HG02870 (cell line): ENCODE results near the gene JPH2.
A peak's percentile ranks its signal among the peaks of the same experiment; 100 is the strongest.

ENCODE experiments used
- ATAC-seq: cut with Tn5 transposase; IDR thresholded peaks from one replicate; pipeline ENCODE4 v1.9.1; 2021; ENCODE audit warnings: mild to moderate bottlenecking, moderate library complexity; ENCODE audit not compliant: unreplicated experiment

JPH2 gene

GRCh38 chr20:44080646-44081267, 106.2 kb downstream of the JPH2 start:
- peak; percentile 65 for ATAC-seq

DNA sequence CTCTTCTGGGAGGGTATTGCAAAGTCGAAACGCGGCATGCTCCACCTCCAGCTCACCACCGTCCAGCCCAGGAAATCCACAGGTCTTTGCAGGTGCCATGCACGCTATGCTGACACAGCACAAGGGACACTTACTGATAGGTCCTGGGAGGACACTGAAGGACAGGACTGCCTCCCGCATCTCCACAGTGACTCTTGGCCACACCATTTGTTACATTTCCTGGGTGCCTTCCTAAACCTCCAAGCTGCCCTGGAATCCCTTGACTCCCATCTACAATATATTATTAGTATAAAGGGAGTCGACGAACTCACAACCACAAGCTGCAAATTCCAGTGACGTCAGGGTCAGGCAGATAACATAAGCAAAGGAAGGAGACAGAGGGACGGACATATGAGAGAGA, 106.9 kb downstream of the JPH2 start:
- ATAC-seq, result no peak

GRCh38 chr20:44079291-44079690, 107.7 kb downstream of the JPH2 start:
- ATAC-seq, result no peak

- no peak for ATAC-seq
These were observed 111.1 kb downstream of the JPH2 start for GRCh38 chr20:44075950-44076232.

- ATAC-seq, result no peak
These were observed 111.6 kb downstream of the JPH2 start for GRCh38 chr20:44075191-44075949.

GRCh38 chr20:44074252-44075151, 112.5 kb downstream of the JPH2 start:
- ATAC-seq, result no peak

GRCh38 chr20:44073675-44074071, 113.3 kb downstream of the JPH2 start:
- ATAC-seq, result no peak

- no peak for ATAC-seq
These were observed 113.8 kb downstream of the JPH2 start for GRCh38 chr20:44073011-44073674.

DNA sequence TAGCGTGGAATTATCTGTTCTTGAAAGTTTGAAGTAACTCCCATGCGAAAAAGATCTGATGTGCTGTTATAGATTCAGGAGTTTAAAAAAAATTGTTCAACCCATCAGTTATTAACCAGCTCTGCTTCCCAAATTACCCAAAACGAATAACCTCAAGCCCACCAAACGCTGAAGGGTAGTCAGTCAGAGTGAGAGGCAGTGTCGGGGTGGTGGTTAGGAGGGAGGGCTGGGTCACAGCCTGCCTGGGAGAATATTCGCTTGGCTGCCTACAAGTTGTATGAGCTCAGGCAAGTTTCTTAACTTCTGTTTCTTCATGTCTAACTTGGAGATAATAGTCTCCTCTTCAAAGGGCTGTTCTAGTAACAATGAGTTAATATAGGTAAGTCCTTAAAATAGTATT, 114.6 kb downstream of the JPH2 start:
- ATAC-seq, result no peak

DNA sequence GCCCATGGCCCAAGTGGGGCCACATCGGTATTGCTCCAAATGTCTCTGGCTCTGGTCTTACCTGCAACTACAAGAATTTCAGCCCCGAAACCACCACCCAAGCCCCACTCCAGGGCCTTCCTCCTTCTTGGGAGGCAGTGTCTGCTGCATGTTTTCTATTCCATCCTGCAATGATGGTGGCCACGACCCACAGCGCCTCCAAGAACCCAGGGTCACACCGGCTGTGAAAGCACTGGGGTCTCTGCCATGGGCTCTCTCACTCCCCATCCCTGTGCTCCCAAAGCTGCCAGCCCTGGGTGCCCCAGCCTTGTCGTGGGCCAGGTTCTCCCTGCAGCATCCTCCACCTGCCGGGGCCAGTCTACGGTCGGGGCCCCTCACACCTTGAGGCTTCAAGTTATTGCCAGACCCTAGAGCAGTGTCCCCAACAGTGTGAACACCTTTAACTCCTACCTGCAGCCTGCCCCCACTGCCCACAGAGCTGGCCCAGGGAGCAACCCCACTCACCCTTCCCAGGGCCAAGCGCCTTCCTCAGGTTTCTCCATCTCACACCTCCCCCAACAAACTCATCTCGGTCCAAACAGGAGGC, 115.4 kb downstream of the JPH2 start:
- no peak for ATAC-seq

DNA sequence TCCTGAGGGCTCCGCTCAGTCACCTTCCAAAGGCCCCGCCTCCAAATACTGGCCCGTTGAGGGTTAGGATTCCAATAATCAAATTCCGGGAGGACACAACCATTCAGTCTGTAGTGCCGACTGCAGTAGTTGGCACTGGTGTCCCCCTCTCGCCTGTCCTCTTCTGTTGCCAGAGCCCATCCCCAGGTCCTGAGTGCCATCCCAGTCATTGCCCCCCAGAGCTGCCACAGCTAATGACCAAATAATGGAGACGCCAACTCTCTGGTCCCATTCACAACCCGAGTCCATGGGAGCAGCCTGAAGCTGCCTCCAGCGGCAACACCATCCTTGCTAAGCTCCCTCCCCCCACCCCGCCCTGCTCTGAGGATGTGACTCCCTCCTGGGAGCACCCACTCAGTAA, 115.9 kb downstream of the JPH2 start:
- no peak for ATAC-seq

- no peak for ATAC-seq
These were observed 116.7 kb downstream of the JPH2 start for GRCh38 chr20:44070139-44070900.

DNA sequence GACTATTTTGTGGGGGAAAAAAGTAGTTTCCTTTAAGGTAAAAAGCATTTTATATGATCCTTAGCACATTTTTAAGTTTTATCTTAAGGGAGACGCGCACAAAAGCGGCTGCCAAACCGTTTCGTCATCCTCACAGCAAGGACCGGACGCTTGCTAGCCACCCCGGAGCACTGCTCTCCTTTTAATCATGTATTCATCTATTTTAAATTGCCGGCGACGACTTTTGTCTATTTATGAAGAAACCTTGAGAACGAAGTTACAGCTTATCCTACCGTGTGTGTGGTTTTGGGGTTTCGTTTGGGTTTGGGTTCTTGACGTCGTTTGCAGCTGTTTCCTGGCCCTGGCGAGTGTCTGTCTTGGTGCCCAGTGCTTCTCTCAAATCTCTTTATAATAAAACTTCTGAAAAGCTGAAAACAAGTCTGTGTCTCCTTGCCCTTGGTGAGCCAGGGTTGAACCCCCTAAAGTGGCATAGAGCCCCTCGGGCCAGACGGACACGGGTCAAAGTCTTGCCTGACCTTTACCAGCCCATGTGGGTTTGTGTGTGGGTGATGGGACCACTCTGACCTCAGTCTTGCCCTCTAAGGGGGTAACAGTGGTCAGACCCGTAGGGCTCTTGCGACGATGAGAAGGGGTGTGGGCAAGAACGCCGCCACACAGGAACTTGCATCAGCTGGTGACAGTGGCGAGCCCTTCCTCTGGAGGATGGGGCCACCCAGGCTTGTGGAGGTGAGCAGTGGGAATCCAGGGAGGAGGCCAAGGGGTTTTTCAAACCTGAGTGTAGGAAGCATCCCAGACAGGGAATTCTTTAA, 117.6 kb downstream of the JPH2 start:
- ATAC-seq, result no peak

DNA sequence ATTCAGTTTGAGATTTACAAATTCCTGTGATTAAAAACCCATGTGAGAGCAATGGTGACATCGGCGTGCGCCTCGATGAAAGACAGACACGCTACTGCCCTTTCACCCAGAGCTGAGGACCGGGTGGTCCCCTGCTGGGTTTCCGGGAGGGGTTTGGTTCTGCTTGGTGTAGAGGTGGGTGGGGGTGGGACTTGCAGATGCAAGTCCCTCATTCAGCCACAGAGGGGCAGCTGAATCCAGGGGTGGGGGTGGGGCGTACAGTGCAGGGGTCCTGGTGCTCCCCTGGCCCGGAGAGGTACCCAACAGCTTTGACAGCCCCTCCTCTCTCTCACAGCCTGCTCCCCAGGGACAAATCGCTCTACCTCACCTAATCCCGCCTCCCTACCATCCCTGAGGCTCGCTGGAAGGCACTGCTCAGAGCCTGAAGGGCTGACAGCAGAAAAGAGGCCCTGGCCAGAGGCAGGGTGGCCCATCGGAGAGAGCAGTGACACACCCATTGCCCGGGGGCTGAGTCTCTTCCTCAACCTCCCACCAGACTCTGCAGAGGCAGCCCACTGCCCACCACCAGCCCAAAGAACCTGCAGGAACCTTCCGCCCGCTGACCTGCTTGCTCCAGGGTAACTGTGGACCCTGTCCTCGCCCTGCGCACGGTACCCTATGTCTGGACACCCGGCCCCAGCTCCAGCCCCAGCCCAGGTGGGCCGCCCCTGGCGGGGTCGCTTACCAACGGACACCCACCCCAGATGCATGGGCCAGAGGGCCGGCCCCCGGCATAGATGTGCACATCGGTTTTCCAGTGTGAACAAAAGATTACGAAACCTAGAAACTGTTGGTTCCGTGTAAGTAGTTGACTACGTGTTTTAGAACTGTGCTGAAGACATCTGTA, 118.4 kb downstream of the JPH2 start:
- no peak for ATAC-seq

GRCh38 chr20:44067650-44068081, 119.3 kb downstream of the JPH2 start:
- ATAC-seq, result no peak

DNA sequence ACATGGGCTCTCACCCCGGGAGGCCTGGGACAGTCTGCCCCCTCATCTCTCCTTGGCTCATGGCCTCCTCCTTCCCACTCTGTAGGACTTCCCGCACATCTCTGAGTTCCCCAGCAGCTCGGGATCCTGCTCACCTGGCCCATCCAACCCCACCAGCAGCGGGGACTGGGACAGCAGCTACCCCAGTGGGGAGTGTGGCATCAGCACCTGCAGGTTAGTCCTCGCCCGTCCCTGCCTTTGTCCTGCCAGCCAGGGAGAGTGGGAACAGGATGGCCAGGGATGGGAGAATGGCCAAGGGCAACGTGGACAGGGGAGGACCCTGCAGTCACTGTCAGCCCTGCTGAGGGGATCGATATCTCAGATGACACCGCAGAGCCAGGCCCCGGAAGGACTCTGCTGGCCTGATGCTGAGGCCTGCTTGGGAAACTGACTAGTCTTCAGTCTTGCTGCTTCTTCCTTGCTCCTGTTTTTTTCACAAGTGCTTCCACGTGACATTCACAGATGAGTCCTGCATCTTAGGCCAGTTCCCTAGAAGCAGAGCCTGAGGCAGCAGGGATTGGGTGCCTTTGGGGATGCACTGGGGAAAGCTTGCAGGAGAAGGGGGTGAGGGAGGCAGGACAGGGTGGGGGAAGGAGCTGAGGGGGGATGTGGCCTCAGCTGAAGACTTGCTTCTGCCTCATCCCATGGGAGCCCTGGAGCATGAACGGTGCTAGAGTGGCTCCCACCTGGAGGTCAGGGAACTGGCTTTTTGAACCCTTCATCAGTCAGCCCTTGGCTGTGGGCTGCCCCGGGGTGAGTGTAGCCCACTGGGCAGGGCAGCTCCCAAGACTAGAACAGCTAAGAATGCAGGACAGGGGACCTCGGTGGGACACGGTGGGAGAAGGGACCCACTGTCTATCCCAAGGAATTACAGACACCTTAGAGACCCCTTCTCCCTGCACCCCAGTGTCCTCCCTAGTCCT, 120.1 kb downstream of the JPH2 start:
- ATAC-seq, result no peak
